GM12874 (cell line): ENCODE measurements around the gene RAB6B.

ENCODE experiments used
- TF ChIP-seq, protein P1 (sequence below): IDR thresholded peaks from 2 replicates; pipeline ENCODE4 v1.5.1; 2011; ENCODE audit warnings: low read depth, mild to moderate bottlenecking, control low read depth, low read length, moderate library complexity; ENCODE audit not compliant: insufficient read depth

Gene RAB6B

DNA sequence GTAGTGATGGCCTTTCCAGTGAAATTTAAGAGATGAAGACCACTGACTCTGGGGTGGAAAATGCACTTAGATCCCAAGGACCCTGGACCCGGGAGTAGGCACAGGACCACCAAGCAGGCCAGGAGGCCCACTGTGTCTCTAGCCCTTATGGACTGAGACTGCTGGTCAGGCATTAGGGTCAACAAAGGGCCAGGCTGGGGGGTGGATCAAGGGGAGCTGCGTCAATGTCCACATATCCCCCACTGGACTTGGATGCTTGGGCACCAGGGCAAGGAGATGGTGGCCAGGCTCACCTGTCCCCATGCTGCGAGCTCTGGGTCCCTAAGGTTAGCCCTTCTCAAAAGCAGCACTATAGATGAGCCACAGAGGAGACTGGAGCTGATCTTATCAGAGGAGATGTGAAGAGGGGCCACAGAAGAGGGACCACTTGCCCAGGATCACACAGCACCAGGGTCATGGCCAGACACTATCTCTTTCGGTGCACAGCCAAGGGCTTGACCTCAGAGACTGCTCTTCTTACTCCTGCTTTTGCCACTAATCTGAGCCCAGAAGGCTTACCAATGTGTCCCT lies 14.7 kb downstream of the RAB6B start:
- TF ChIP-seq, protein P1, sequence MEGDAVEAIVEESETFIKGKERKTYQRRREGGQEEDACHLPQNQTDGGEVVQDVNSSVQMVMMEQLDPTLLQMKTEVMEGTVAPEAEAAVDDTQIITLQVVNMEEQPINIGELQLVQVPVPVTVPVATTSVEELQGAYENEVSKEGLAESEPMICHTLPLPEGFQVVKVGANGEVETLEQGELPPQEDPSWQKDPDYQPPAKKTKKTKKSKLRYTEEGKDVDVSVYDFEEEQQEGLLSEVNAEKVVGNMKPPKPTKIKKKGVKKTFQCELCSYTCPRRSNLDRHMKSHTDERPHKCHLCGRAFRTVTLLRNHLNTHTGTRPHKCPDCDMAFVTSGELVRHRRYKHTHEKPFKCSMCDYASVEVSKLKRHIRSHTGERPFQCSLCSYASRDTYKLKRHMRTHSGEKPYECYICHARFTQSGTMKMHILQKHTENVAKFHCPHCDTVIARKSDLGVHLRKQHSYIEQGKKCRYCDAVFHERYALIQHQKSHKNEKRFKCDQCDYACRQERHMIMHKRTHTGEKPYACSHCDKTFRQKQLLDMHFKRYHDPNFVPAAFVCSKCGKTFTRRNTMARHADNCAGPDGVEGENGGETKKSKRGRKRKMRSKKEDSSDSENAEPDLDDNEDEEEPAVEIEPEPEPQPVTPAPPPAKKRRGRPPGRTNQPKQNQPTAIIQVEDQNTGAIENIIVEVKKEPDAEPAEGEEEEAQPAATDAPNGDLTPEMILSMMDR = no peak

DNA sequence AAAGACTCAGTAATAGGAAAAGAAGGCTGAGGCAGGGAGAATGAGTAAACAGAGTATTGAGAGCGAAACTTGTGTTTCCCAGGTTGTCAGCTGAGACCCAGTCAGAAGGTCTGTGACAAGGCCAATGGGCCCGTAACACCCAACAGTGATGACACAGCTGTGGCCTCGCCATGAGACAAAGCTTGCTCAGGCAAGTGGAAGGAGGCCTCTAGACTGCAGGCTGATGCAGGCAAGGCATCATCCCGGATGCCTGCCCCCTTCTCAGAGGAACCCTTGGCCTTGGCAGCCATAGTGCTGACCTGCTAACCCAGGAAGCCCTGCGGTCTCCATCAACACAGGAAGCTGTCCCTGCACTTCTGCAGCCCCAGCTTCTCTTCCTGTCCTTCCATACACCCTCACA lies 15.4 kb downstream of the RAB6B start:
- TF ChIP-seq, protein P1 = no peak

DNA sequence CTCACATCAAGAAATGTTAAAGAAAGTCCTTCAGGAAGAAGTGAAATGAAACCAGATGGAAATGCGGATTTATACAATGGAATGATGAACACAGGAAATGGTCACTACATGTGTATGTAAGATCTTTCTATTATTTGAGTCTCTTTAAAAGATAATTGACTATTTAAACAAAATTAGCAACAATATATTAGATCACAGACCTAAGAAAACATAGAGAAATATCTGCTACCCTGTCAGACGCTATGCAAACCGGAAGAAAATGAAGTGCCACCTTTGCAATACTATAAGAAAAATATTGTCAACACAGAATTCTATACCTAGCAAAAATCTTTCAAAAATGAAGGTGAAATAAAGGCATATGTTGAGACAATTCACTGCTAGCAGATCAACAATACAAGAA lies 17.2 kb downstream of the RAB6B start:
- TF ChIP-seq, protein P1 = no peak

DNA sequence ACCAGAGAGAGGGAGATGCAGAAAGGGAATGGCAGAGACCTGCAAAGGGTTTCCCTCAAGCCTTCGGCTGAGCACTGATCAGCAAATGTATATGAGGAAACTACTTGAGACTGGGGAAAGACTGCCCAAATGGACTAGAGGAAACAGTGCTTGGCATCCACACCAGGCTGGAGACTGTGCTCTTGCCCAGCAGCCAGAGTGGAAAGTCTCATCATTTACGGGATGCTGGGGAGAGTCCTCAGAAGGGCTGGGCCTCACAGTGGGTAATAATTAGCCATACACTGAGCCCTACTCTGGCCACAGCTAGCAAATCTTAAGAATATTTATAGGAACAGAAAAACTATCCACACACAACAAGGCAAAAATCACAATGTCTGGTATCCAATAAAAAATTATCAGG lies 18.5 kb downstream of the RAB6B start:
- TF ChIP-seq, protein P1 = no peak

DNA sequence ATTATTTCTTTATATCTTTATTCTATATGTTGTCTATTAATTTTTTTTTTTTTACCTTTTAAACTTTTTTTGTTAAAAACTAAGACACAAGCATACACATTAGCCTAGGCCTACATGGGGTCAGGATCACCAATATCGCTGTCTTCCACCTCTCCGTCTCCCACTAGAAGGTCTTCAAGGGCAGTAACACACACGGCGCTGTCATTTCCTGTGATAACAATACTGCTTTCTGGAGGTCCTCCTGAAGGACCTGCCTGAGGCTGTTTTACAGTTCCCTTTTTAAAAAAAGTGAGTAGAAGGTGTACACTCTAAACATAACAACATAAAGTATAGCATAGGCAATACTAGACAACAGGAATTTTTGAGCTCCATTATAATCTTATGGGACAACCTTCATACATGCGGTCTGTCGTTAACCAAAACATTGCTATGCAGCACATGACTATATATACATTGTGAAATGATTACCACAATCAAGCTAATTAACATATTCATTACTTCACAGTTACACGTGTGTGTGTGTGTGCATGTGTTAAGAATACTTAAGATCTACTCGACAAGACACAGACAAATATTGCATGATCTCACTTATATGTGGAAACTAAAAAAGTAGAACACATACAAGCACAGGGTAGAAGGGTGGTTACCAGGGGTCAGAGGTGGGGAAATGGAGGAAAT lies 20.8 kb downstream of the RAB6B start:
- TF ChIP-seq, protein P1 = no peak

DNA sequence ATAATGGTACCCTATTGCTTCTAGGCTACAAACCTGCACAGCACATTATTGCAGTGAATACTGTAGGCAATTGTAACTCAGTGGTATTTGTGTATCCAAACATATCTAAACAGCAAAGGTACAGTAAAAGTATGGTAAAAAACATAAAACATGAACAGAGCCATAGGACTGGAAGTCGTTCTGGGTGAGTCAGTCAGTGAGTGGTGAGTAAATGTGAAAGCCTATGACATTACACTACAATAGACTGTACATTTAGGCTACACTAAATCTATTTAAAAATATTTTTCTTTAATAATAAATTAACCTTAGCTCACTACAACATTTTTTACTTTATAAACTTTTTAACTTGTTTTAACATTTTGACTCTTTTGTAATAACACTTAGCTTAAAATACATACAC lies 21.3 kb downstream of the RAB6B start:
- TF ChIP-seq, protein P1 = no peak

DNA sequence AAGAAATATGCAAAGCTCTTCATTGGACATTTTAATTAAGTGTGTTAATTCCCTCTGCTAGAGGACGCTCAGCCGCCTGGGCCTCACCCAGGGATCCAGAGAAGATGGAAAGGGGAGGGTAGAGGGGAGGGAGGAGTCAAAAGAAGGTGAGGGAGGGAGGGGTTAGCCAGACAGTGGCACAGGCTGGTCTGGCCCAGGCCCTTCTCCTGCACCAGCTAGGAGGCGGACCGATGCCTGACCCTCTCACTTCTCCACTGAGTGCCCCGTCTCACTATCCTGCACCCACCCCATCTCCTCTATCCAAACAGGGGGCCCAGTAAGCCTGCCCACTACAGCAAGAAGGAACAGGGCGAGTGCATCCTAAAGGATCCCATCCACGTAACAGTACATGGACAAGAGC lies 22.9 kb downstream of the RAB6B start:
- TF ChIP-seq, protein P1 = no peak
